HG02623 (cell line): ENCODE measurements around the gene MACF1.

Experiments
- ATAC-seq: cut with Tn5 transposase; IDR thresholded peaks from one replicate; pipeline ENCODE4 v1.9.1; 2021; ENCODE audit warnings: moderate library complexity; ENCODE audit not compliant: unreplicated experiment

Gene MACF1

GRCh38 chr1:39410915-39411436, 206.5 kb downstream of the MACF1 start:
- no peak for ATAC-seq

GRCh38 chr1:39411526-39412478, 207.3 kb downstream of the MACF1 start:
- ATAC-seq = no peak

GRCh38 chr1:39412892-39413291, 208.4 kb downstream of the MACF1 start:
- ATAC-seq = no peak

- no peak for ATAC-seq
Measured at GRCh38 chr1:39413902-39414528, 209.5 kb downstream of the MACF1 start.

GRCh38 chr1:39415553-39415952, 211.1 kb downstream of the MACF1 start:
- no peak for ATAC-seq

GRCh38 chr1:39416609-39417008, 212.1 kb downstream of the MACF1 start:
- no peak for ATAC-seq

GRCh38 chr1:39418236-39418635, 213.7 kb downstream of the MACF1 start:
- ATAC-seq = no peak

GRCh38 chr1:39420493-39420892, 216.0 kb downstream of the MACF1 start:
- ATAC-seq = no peak

- no peak for ATAC-seq
Measured at GRCh38 chr1:39422614-39423013, 218.1 kb downstream of the MACF1 start.

GRCh38 chr1:39425151-39425550, 220.7 kb downstream of the MACF1 start:
- no peak for ATAC-seq

- no peak for ATAC-seq
Measured at GRCh38 chr1:39425634-39426033, 221.1 kb downstream of the MACF1 start.

GRCh38 chr1:39426346-39426745, 221.9 kb downstream of the MACF1 start:
- ATAC-seq = no peak

GRCh38 chr1:39427374-39427773, 222.9 kb downstream of the MACF1 start:
- ATAC-seq = no peak

GRCh38 chr1:39427912-39428311, 223.4 kb downstream of the MACF1 start:
- ATAC-seq = no peak

- no peak for ATAC-seq
Measured at GRCh38 chr1:39431927-39432326, 227.4 kb downstream of the MACF1 start.

- ATAC-seq = no peak
Measured at GRCh38 chr1:39434797-39435395, 230.4 kb downstream of the MACF1 start.

GRCh38 chr1:39435597-39435996, 231.1 kb downstream of the MACF1 start:
- ATAC-seq = no peak

- ATAC-seq = no peak
Measured at GRCh38 chr1:39436842-39437241, 232.3 kb downstream of the MACF1 start.

GRCh38 chr1:39438042-39438441, 233.5 kb downstream of the MACF1 start:
- ATAC-seq = no peak

- no peak for ATAC-seq
Measured at GRCh38 chr1:39440856-39441255, 236.4 kb downstream of the MACF1 start.

- ATAC-seq = no peak
Measured at GRCh38 chr1:39441797-39442196, 237.3 kb downstream of the MACF1 start.

- ATAC-seq = no peak
Measured at GRCh38 chr1:39445573-39445972, 241.1 kb downstream of the MACF1 start.
